ENCODE data around the gene SOCS2.

Gene SOCS2

GRCh38 chr12:93533310-93533709 is 39.2 kb upstream of the SOCS2 start (continued):
- TF ChIP-seq ZNF280D (tag by site-specific recombination; IDR thresholded peaks at IDR 0.05) (no peak), SCRT1 (tag by site-specific recombination; IDR thresholded peaks at IDR 0.05; ENCODE audit: borderline replicate concordance) (no peak), ZNF654 (tag by site-specific recombination; IDR thresholded peaks at IDR 0.05; ENCODE audit: low read depth) (no peak), ZNF510 (tag by site-specific recombination; IDR thresholded peaks at IDR 0.05; ENCODE audit: insufficient replicate concordance) (no peak), ZNF449 (tag by site-specific recombination; IDR thresholded peaks at IDR 0.05) (no peak), ZNF184 (tag by site-specific recombination; IDR thresholded peaks at IDR 0.05) (no peak), ZBTB11 (tag by site-specific recombination; conservative IDR thresholded peaks at IDR 0.05; ENCODE audit: low read depth) (no peak), ZNF169 (tag by site-specific recombination; IDR thresholded peaks at IDR 0.05) (no peak)

GRCh38 chr12:93536111-93536765 is 36.2 kb upstream of the SOCS2 start:
- no peak for TF ChIP-seq ZNF280C (tag by site-specific recombination; IDR thresholded peaks at IDR 0.05)
- Histone ChIP-seq H3K36me3 (ENCODE audit: control insufficient read depth in 2 of 2, insufficient read depth in 1 of 2, low read length in 2 of 2) (no peaks in the 10 kb centered on the region), H3K4me3 (ENCODE audit: low read depth, low read length) (no peak overlapping the region), H3K9me3 (ENCODE audit: control insufficient read depth, insufficient read depth, low read depth, low read length) (no peaks in the 10 kb centered on the region), H3K4me1 (ENCODE audit: control insufficient read depth, insufficient read depth, low read length) (no peaks in the 10 kb centered on the region), H3K27ac (ENCODE audit: extremely low read depth, low read depth, low read length) (no peak overlapping the region)
- ChIA-PET CTCF (interaction anchor here (0.9 kb wide), 1 partner anchor 565 kb away, joined by 3 read pairs; no protein-coding TSS in a partner anchor), POLR2A (no interaction called here)

- CTCF ChIA-PET: interaction anchor here (0.7 to 0.9 kb wide), 2 partner anchors 564 to 1846 kb away, joined by 3 read pairs; no protein-coding TSS in a partner anchor
- TF ChIP-seq TSHZ1 (tag by site-specific recombination; IDR thresholded peaks at IDR 0.05; ENCODE audit: borderline replicate concordance) (no peak), ZNF341 (tag by site-specific recombination; IDR thresholded peaks at IDR 0.05; ENCODE audit: low read depth) (no peak), BCL6B (tag by site-specific recombination; IDR thresholded peaks at IDR 0.05) (no peak)
These were observed 35.5 kb upstream of the SOCS2 start for GRCh38 chr12:93536766-93537488.

More at GRCh38 chr12:93536766-93537488, 35.5 kb upstream of the SOCS2 start:
- Histone ChIP-seq H3K36me3 (ENCODE audit: control insufficient read depth in 2 of 2, insufficient read depth in 1 of 2, low read length in 2 of 2) (no peaks in the 10 kb centered on the region), H3K4me1 (ENCODE audit: control insufficient read depth, insufficient read depth, low read length) (no peaks in the 10 kb centered on the region), H3K4me3 (ENCODE audit: low read depth, low read length) (no peak overlapping the region), H3K9me3 (ENCODE audit: control insufficient read depth, insufficient read depth, low read depth, low read length) (no peaks in the 10 kb centered on the region), H3K27ac (ENCODE audit: extremely low read depth, low read depth, low read length) (no peak overlapping the region)
- POLR2A ChIA-PET: no interaction called here
